MM.1S (cell line): Measurements from ENCODE around the gene EGFLAM.

Experiments used
- DNase-seq: peaks from one replicate; pipeline ENCODE4 v3.0.0-alpha.2; 2015
- H2AFZ ChIP-seq: fragments of 300-600 bp; sonication (generic); 2 replicates; pipeline ENCODE4 v1.6.0; 2016; ENCODE audit warnings: antibody characterized with exemption, low read length
- H3F3A ChIP-seq: fragments of 300-600 bp; sonication (generic); 2 replicates; pipeline ENCODE4 v1.6.1; 2016; ENCODE audit warnings: mild to moderate bottlenecking, antibody characterized with exemption, low read length, moderate library complexity, mixed read lengths; ENCODE audit not compliant: insufficient read depth
- H3K27ac ChIP-seq: fragments of 300-600 bp; sonication (generic); 2 replicates; pipeline ENCODE4 v1.5.1; 2016; ENCODE audit warnings: mild to moderate bottlenecking, low read length
- H3K27me3 ChIP-seq: fragments of 300-600 bp; sonication (generic); replicated peaks from 2 replicates; pipeline ENCODE4 v1.6.0; 2016; ENCODE audit warnings: low read length; ENCODE audit not compliant: insufficient read depth
- H3K36me3 ChIP-seq: fragments of 300-600 bp; sonication (generic); replicated peaks from 2 replicates; pipeline ENCODE4 v1.6.1; 2016; ENCODE audit warnings: mild to moderate bottlenecking, low read length, mixed read lengths; ENCODE audit not compliant: insufficient read depth
- H3K4me1 ChIP-seq: fragments of 300-600 bp; sonication (generic); 2 replicates; pipeline ENCODE4 v1.6.1; 2016; ENCODE audit warnings: low read length, mixed read lengths
- H3K4me2 ChIP-seq: fragments of 300-600 bp; sonication (generic); 2 replicates; pipeline ENCODE4 v1.6.0; 2016; ENCODE audit warnings: low read depth, low read length
- H3K4me3 ChIP-seq: fragments of 300-600 bp; sonication (generic); 2 replicates; pipeline ENCODE4 v1.5.1; 2016; ENCODE audit warnings: low read length, mixed read lengths
- H3K79me2 ChIP-seq: fragments of 300-600 bp; sonication (generic); 2 replicates; pipeline ENCODE4 v1.6.1; 2016; ENCODE audit warnings: mixed run types, low read length, mixed read lengths
- H3K9ac ChIP-seq: fragments of 300-600 bp; sonication (generic); 2 replicates; pipeline ENCODE4 v1.6.1; 2016; ENCODE audit warnings: low read length, mixed read lengths
- H3K9me2 ChIP-seq: fragments of 300-600 bp; sonication (generic); replicated peaks from 2 replicates; pipeline ENCODE4 v1.6.1; 2016; ENCODE audit warnings: mild to moderate bottlenecking, low read length, mixed read lengths; ENCODE audit not compliant: insufficient read depth
- H3K9me3 ChIP-seq: fragments of 300-600 bp; sonication (generic); replicated peaks from 2 replicates; pipeline ENCODE4 v1.6.1; 2016; ENCODE audit warnings: mild to moderate bottlenecking, low read length, mixed read lengths; ENCODE audit not compliant: insufficient read depth
- H4K20me1 ChIP-seq: fragments of 300-600 bp; sonication (generic); 2 replicates; pipeline ENCODE4 v1.6.1; 2016; ENCODE audit warnings: mild to moderate bottlenecking, low read length, moderate library complexity, mixed read lengths; ENCODE audit not compliant: insufficient read depth
- EZH2 ChIP-seq: fragments of 300-600 bp; sonication (generic); optimal IDR thresholded peaks from 2 replicates; pipeline ENCODE3; 2017; ENCODE audit warnings: low read depth, mild to moderate bottlenecking, antibody characterized with exemption, low read length, mixed read lengths
- EZH2phosphoT487 ChIP-seq: fragments of 300-600 bp; sonication (generic); IDR thresholded peaks from 2 replicates; pipeline ENCODE4 v1.6.1; 2018; ENCODE audit warnings: antibody characterized with exemption, low read length
- TF ChIP-seq, protein P1 (sequence below): fragments of 300-600 bp; sonication (generic); IDR thresholded peaks from 2 replicates; pipeline ENCODE4 v1.5.1; 2016; ENCODE audit warnings: antibody characterized with exemption, low read length, mixed read lengths

EGFLAM gene

GRCh38 chr5:38367966-38368365 lies 109.6 kb downstream of the EGFLAM start:
- Histone ChIP-seq H3K36me3 (no peaks in the 10 kb centered on the region), H3K9me2 (no peaks in the 10 kb centered on the region), H3K27me3 (no peaks in the 10 kb centered on the region), H3K4me1 (no peaks in the 10 kb centered on the region), H3K9ac (no peak overlapping the region), H3K4me2 (no peak overlapping the region), H4K20me1 (no peaks in the 10 kb centered on the region), H3K4me3 (no peak overlapping the region), H2AFZ (no peak overlapping the region), H3K27ac (no peak overlapping the region), H3K79me2 (no peaks in the 10 kb centered on the region), H3K9me3 (no peaks in the 10 kb centered on the region), H3F3A (no peaks in the 10 kb centered on the region)
- no peak for DNase-seq
- TF ChIP-seq EZH2phosphoT487 (no peak), EZH2 (no peak)
- TF ChIP-seq, protein P1, sequence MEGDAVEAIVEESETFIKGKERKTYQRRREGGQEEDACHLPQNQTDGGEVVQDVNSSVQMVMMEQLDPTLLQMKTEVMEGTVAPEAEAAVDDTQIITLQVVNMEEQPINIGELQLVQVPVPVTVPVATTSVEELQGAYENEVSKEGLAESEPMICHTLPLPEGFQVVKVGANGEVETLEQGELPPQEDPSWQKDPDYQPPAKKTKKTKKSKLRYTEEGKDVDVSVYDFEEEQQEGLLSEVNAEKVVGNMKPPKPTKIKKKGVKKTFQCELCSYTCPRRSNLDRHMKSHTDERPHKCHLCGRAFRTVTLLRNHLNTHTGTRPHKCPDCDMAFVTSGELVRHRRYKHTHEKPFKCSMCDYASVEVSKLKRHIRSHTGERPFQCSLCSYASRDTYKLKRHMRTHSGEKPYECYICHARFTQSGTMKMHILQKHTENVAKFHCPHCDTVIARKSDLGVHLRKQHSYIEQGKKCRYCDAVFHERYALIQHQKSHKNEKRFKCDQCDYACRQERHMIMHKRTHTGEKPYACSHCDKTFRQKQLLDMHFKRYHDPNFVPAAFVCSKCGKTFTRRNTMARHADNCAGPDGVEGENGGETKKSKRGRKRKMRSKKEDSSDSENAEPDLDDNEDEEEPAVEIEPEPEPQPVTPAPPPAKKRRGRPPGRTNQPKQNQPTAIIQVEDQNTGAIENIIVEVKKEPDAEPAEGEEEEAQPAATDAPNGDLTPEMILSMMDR: no peak

- no peaks in the 10 kb centered on the region for H3K36me3 ChIP-seq
- no peaks in the 10 kb centered on the region for H3K4me1 ChIP-seq
- TF ChIP-seq, protein P1: no peak
- TF ChIP-seq EZH2 (no peak), EZH2phosphoT487 (no peak)
- H3K9me3 ChIP-seq: no peaks in the 10 kb centered on the region
- no peak overlapping the region for H3K27ac ChIP-seq
- no peak overlapping the region for H3K4me2 ChIP-seq
- no peaks in the 10 kb centered on the region for H3K79me2 ChIP-seq
- no peak for DNase-seq
- H3F3A ChIP-seq: no peaks in the 10 kb centered on the region
- no peaks in the 10 kb centered on the region for H3K27me3 ChIP-seq
- no peak overlapping the region for H3K4me3 ChIP-seq
- no peak overlapping the region for H3K9ac ChIP-seq
- no peaks in the 10 kb centered on the region for H4K20me1 ChIP-seq
- H2AFZ ChIP-seq: no peak overlapping the region
- no peaks in the 10 kb centered on the region for H3K9me2 ChIP-seq
Measured at GRCh38 chr5:38369692-38370091, 111.3 kb downstream of the EGFLAM start.

- DNase-seq: no peak
- Histone ChIP-seq H3K9ac (no peak overlapping the region), H4K20me1 (no peaks in the 10 kb centered on the region), H3K79me2 (no peaks in the 10 kb centered on the region), H3F3A (no peaks in the 10 kb centered on the region), H2AFZ (no peak overlapping the region), H3K4me1 (no peaks in the 10 kb centered on the region), H3K4me2 (no peak overlapping the region), H3K27ac (no peak overlapping the region), H3K36me3 (no peaks in the 10 kb centered on the region), H3K9me2 (no peaks in the 10 kb centered on the region), H3K9me3 (no peaks in the 10 kb centered on the region), H3K27me3 (no peaks in the 10 kb centered on the region), H3K4me3 (no peak overlapping the region)
- no peak for TF ChIP-seq EZH2phosphoT487
Measured at GRCh38 chr5:38370358-38371100, 112.2 kb downstream of the EGFLAM start.

- no peak for DNase-seq
- H3K27ac ChIP-seq: no peak overlapping the region
- no peaks in the 10 kb centered on the region for H3K27me3 ChIP-seq
- H3K4me1 ChIP-seq: no peaks in the 10 kb centered on the region
- H3K36me3 ChIP-seq: no peaks in the 10 kb centered on the region
- no peaks in the 10 kb centered on the region for H3K9me2 ChIP-seq
- TF ChIP-seq, protein P1: no peak
- TF ChIP-seq EZH2: no peak
- no peak for TF ChIP-seq EZH2phosphoT487
- no peaks in the 10 kb centered on the region for H3K9me3 ChIP-seq
- no peaks in the 10 kb centered on the region for H3F3A ChIP-seq
- H4K20me1 ChIP-seq: no peaks in the 10 kb centered on the region
- no peak overlapping the region for H3K4me2 ChIP-seq
- H3K9ac ChIP-seq: no peak overlapping the region
- no peak overlapping the region for H2AFZ ChIP-seq
- H3K4me3 ChIP-seq: no peak overlapping the region
- no peaks in the 10 kb centered on the region for H3K79me2 ChIP-seq
Measured at GRCh38 chr5:38371596-38371995, 113.2 kb downstream of the EGFLAM start.
